A673 (cell line): ENCODE data around the gene TGFBR1. TPM values are rescaled to one million over a fixed set of nuclear protein-coding genes. Genes with fewer than 3 reads are reported as not detected.

Experiments used
- BruUV-seq: library from RNA; stranded (reverse); fragments of 400-500 nt; replicated peaks from 2 replicates; lab custom pipeline; 2021; lab: Mats Ljungman, UMichigan
- CTCF ChIA-PET: fragments of 300-600 bp; sonication (Branson Sonifier 250); formaldehyde crosslinking; loops from one replicate; lab custom pipeline; 2022; ENCODE audit warnings: antibody characterized with exemption; lab: Charles Lee
- POLR2A ChIA-PET: fragments of 300-600 bp; sonication (Branson Sonifier 250); formaldehyde crosslinking; loops from one replicate; lab custom pipeline; 2022; ENCODE audit warnings: antibody characterized with exemption; ENCODE audit not compliant: low non-redundant PET; lab: Charles Lee
- DNase-seq: peaks from one replicate; pipeline ENCODE4 v3.0.0-alpha.2; 2015; ENCODE audit warnings: low spot score
- H3K27ac ChIP-seq: fragments of 200-600 bp; sonication (generic); 2 replicates; pipeline ENCODE4 v1.5.1; 2016; ENCODE audit warnings: mixed run types, low read depth, mild to moderate bottlenecking, mixed read lengths, antibody characterized with exemption, low read length; ENCODE audit not compliant: poor library complexity, severe bottlenecking
- H3K27me3 ChIP-seq: fragments of 200-600 bp; sonication (generic); replicated peaks from 2 replicates; pipeline ENCODE4 v1.6.1; 2017; ENCODE audit warnings: mixed run types, low read depth, mild to moderate bottlenecking, mixed read lengths, antibody characterized with exemption, low read length; ENCODE audit not compliant: insufficient read depth, poor library complexity
- H3K36me3 ChIP-seq: fragments of 200-600 bp; sonication (generic); 2 replicates; pipeline ENCODE4 v1.6.1; 2016; ENCODE audit warnings: mixed run types, mild to moderate bottlenecking, mixed read lengths, antibody characterized with exemption, low read length; ENCODE audit not compliant: insufficient read depth, poor library complexity, severe bottlenecking
- H3K4me1 ChIP-seq: fragments of 200-600 bp; sonication (generic); 2 replicates; pipeline ENCODE4 v1.6.1; 2017; ENCODE audit warnings: mixed run types, mild to moderate bottlenecking, mixed read lengths, antibody characterized with exemption, low read length; ENCODE audit not compliant: insufficient read depth, poor library complexity, severe bottlenecking
- H3K4me3 ChIP-seq: fragments of 200-600 bp; sonication (generic); 2 replicates; pipeline ENCODE4 v1.5.1; 2016; ENCODE audit warnings: low read depth, mixed run types, mild to moderate bottlenecking, mixed read lengths, low read length; ENCODE audit not compliant: poor library complexity, severe bottlenecking
- H3K9me3 ChIP-seq: fragments of 200-600 bp; sonication (generic); 2 replicates; pipeline ENCODE4 v1.6.1; 2016; ENCODE audit warnings: mixed run types, low read depth, mild to moderate bottlenecking, mixed read lengths, antibody characterized with exemption, low read length; ENCODE audit not compliant: poor library complexity, severe bottlenecking
- EZH2 ChIP-seq: fragments of 200-600 bp; sonication (generic); IDR thresholded peaks from 2 replicates; pipeline ENCODE4 v1.6.1; 2017; ENCODE audit warnings: borderline replicate concordance, low read depth, mild to moderate bottlenecking, mixed read lengths, antibody characterized with exemption, low read length; ENCODE audit not compliant: poor library complexity, severe bottlenecking
- intact Hi-C: fragments of 100-400 bp; cut with micrococcal nuclease; formaldehyde crosslinking; loops from one replicate; pipeline ENCODE4 v1.10.0; 2022; ENCODE audit not compliant: unreplicated experiment
- total RNA-seq: library from RNA; stranded (reverse); gene quantifications from 2 replicates; pipeline ENCODE4 v1.2.3, GENCODE V29; 2021
- TF ChIP-seq, protein P1 (sequence below): fragments of 300-800, 200-600 bp; sonication (generic); conservative IDR thresholded peaks from 2 replicates; pipeline ENCODE4 v1.5.1; 2017; ENCODE audit warnings: low read depth, mild to moderate bottlenecking, antibody characterized with exemption, low read length, moderate library complexity, mixed read lengths

The TGFBR1 gene
- total RNA-seq, 1 experiment from 2014 or later: 3.5 TPM

DNA sequence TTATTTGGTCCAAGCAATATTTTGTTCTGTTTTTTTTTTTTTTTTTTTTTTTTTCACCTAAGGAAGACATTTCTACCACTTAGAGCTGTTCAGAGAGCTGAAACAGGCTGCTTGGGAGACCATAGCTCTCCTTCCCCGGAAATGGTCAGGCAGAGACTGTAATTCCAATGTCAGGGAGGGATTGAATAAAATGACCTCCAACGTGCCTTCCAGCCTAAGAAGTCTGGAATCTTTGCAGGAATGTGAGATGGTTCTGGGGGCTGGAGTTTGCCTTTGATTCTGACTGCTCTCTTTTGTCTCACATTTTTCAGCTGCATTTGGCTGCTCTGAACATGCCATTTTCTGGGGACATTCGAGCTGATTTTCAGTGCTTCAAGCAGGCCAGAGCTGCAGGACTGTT lies 38.3 kb upstream of the TGFBR1 start:
- ChIA-PET CTCF (no interaction called here), POLR2A (no interaction called here)
- H3K36me3 ChIP-seq: no peaks in the 10 kb centered on the region
- TF ChIP-seq EZH2: no peak
- no peak for DNase-seq
- peaks cover 8% of the 10 kb centered on the region for H3K4me1 ChIP-seq
- no TSS peak for BruUV-seq
- intact Hi-C loops: no loop called here
- no peak overlapping the region for H3K4me3 ChIP-seq
- peaks cover 13% of the 10 kb centered on the region for H3K27me3 ChIP-seq
- no peaks in the 10 kb centered on the region for H3K9me3 ChIP-seq
- no peak overlapping the region for H3K27ac ChIP-seq

DNA sequence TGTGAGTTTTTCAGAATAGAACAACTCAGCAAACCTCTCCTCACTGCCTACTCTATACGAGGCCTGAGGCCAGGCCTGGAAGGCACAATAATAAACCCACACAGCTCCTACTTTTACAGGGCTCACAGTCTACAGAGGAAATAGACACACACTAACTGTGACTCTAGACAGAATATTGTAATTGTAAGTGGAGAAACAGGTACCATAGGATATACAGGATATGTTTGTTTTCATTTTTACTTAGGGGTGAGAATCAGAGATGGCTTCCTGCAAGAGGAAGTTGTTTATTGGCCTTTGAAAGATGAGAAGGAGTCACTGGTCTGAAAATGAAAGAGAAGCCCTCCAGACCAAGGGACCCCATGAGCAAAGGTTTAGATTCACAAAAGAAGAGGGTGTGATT lies 35.8 kb upstream of the TGFBR1 start:
- no TSS peak for BruUV-seq
- intact Hi-C loops: no loop called here
- H3K4me1 ChIP-seq: peaks cover 8% of the 10 kb centered on the region
- no peak overlapping the region for H3K4me3 ChIP-seq
- H3K27me3 ChIP-seq: peaks cover 2% of the 10 kb centered on the region
- ChIA-PET POLR2A (no interaction called here), CTCF (no interaction called here)
- no peaks in the 10 kb centered on the region for H3K9me3 ChIP-seq
- no peaks in the 10 kb centered on the region for H3K36me3 ChIP-seq
- no peak overlapping the region for H3K27ac ChIP-seq
- DNase-seq: no peak
- TF ChIP-seq EZH2: no peak
- TF ChIP-seq, protein P1, sequence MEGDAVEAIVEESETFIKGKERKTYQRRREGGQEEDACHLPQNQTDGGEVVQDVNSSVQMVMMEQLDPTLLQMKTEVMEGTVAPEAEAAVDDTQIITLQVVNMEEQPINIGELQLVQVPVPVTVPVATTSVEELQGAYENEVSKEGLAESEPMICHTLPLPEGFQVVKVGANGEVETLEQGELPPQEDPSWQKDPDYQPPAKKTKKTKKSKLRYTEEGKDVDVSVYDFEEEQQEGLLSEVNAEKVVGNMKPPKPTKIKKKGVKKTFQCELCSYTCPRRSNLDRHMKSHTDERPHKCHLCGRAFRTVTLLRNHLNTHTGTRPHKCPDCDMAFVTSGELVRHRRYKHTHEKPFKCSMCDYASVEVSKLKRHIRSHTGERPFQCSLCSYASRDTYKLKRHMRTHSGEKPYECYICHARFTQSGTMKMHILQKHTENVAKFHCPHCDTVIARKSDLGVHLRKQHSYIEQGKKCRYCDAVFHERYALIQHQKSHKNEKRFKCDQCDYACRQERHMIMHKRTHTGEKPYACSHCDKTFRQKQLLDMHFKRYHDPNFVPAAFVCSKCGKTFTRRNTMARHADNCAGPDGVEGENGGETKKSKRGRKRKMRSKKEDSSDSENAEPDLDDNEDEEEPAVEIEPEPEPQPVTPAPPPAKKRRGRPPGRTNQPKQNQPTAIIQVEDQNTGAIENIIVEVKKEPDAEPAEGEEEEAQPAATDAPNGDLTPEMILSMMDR: no peak

DNA sequence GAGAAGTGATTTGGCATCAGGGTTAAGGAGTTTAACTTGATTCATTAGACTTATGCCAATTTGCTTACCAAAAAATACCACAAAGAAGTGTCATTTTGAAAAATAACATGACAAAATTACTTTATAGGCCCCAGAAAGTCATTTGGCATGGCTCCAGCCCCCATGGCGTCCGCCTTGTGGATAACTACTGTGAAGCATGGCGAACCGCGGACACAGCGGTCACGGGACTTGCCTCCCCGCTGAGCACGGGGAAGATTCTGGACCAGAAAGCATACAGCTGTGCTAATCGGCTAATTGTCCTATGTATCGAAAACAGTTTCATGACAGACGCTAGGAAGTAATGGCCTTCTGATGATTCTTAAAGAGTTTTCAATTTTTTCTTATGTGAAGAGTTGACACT lies 35.4 kb upstream of the TGFBR1 start:
- H3K9me3 ChIP-seq: no peaks in the 10 kb centered on the region
- H3K4me3 ChIP-seq: no peak overlapping the region
- H3K4me1 ChIP-seq: peaks cover 8% of the 10 kb centered on the region
- ChIA-PET POLR2A (no interaction called here), CTCF (no interaction called here)
- H3K27me3 ChIP-seq: no peaks in the 10 kb centered on the region
- no TSS peak for BruUV-seq
- no peak overlapping the region for H3K27ac ChIP-seq
- DNase-seq: peak; percentile 31
- TF ChIP-seq, protein P1: no peak
- TF ChIP-seq EZH2: no peak
- intact Hi-C loops: no loop called here
- no peaks in the 10 kb centered on the region for H3K36me3 ChIP-seq

DNA sequence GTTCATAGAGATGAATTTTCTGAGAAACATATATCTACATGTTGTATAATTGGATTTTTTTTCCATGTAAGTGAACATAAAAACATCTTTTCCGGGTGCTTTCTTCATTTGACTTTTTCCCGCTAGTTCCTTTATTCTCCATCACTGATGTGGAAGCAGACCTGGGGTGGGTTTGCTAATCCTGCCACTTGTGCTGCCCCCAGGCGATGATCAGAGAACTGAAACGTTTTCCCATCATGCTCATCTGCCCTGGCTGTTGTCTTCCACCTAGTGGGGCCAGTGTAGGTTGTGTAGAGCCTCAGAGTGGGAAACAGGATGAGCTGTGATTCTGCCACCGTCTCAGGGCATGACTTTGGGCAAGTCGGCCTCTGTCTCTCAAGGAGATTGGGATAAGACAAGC lies 34.2 kb upstream of the TGFBR1 start:
- no peaks in the 10 kb centered on the region for H3K36me3 ChIP-seq
- H3K4me1 ChIP-seq: peaks cover 8% of the 10 kb centered on the region
- POLR2A ChIA-PET: no interaction called here
- no peaks in the 10 kb centered on the region for H3K27me3 ChIP-seq
- CTCF ChIA-PET: no interaction called here
- BruUV-seq: no TSS peak
- H3K9me3 ChIP-seq: no peaks in the 10 kb centered on the region
- DNase-seq: peak; percentile 4
- TF ChIP-seq, protein P1: no peak
- no peak for TF ChIP-seq EZH2
- intact Hi-C loops: no loop called here
- H3K4me3 ChIP-seq: no peak overlapping the region
- H3K27ac ChIP-seq: no peak overlapping the region
